Osteoblast (primary cell): ENCODE results near the gene CFAP90. TPM values are rescaled to one million over a fixed set of nuclear protein-coding genes. Genes with fewer than 3 reads are reported as not detected.
A peak's percentile ranks its signal among the peaks of the same experiment; 100 is the strongest.

Experiments
- DNase-seq: peaks from one replicate; pipeline ENCODE4 v3.0.0; 2011; ENCODE audit warnings: low spot score, mixed read lengths; ENCODE audit not compliant: insufficient read length; ENCODE audit errors: missing footprints
- H2AFZ ChIP-seq: 2 replicates; pipeline ENCODE4 v1.6.0; 2011; ENCODE audit warnings: mild to moderate bottlenecking, low read length
- H3K27ac ChIP-seq: 2 replicates; pipeline ENCODE4 v1.5.1; 2011; ENCODE audit warnings: mild to moderate bottlenecking, low read depth, low read length, moderate library complexity
- H3K27me3 ChIP-seq: 2 replicates; pipeline ENCODE4 v1.6.0; 2012; ENCODE audit warnings: mild to moderate bottlenecking, control low read depth, inconsistent platforms, low read length, moderate library complexity; ENCODE audit not compliant: insufficient read depth
- H3K36me3 ChIP-seq: 2 replicates; pipeline ENCODE4 v1.5.1; 2011; ENCODE audit warnings: mild to moderate bottlenecking, low read length, control low read depth, moderate library complexity; ENCODE audit not compliant: insufficient read depth
- H3K4me1 ChIP-seq: 2 replicates; pipeline ENCODE4 v1.5.1; 2011; ENCODE audit warnings: mild to moderate bottlenecking, low read length, control low read depth, moderate library complexity; ENCODE audit not compliant: insufficient read depth
- H3K4me2 ChIP-seq: 2 replicates; pipeline ENCODE4 v1.6.0; 2011; ENCODE audit warnings: mild to moderate bottlenecking, low read length; ENCODE audit not compliant: insufficient read depth
- H3K4me3 ChIP-seq: fragments of 200-600 bp; sonication (generic); 3 replicates; pipeline ENCODE4 v1.5.1; 2012; ENCODE audit warnings: mild to moderate bottlenecking, low read length, inconsistent platforms; ENCODE audit not compliant: insufficient read depth
- H3K79me2 ChIP-seq: 2 replicates; pipeline ENCODE4 v1.6.0; 2012; ENCODE audit warnings: mild to moderate bottlenecking, low read length, control low read depth, inconsistent platforms; ENCODE audit not compliant: insufficient read depth
- H3K9me3 ChIP-seq: 2 replicates; pipeline ENCODE4 v1.5.1; 2011; ENCODE audit warnings: low read depth, low read length, control low read depth
- H4K20me1 ChIP-seq: 2 replicates; pipeline ENCODE4 v1.6.0; 2012; ENCODE audit warnings: mild to moderate bottlenecking, low read length, control low read depth; ENCODE audit not compliant: insufficient read depth
- total RNA-seq: library from RNA; depleted of rRNA; stranded (reverse); fragments of >200 nt; gene quantifications from 2 replicates; pipeline ENCODE4 v1.2.3, GENCODE V29; 2012
- TF ChIP-seq, protein P1 (sequence below): IDR thresholded peaks from 2 replicates; pipeline ENCODE4 v1.5.1; 2011; ENCODE audit warnings: mild to moderate bottlenecking, low read depth, low read length, moderate library complexity; ENCODE audit errors: extremely low read depth

CFAP90 gene
- total RNA-seq, 1 donor, result 1.1 TPM

DNA sequence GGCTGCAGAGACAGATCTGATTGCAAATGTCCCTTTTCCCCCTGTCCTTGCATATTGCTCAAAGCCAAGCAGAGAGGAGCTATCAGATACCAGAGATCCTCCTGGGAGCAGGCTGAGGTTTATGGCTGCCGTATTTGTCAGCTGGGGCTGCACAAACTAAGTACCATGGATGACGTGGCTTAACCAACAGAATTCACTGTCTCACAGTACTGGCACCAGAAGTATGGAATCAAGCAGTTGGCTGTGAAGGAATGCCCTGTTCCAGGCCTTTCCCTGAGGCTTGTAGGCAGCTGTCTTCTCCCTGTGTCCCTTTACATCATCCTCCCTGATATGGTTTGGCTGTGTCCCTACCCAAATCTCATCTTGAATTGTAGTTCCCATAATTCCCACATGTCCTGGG, 2.6 kb downstream of the CFAP90 start:
- DNase-seq, result peak; percentile 85
- Histone ChIP-seq H3K27ac (no peak overlapping the region), H3K4me2 (peak overlapping the region; percentile 49), H3K79me2 (no peaks in the 10 kb centered on the region), H3K4me3 (no peak overlapping the region), H3K9me3 (no peaks in the 10 kb centered on the region), H4K20me1 (no peaks in the 10 kb centered on the region), H3K36me3 (no peaks in the 10 kb centered on the region), H3K4me1 (peaks cover 3% of the 10 kb centered on the region), H3K27me3 (peaks cover 25% of the 10 kb centered on the region), H2AFZ (peak overlapping the region; percentile 49)
- TF ChIP-seq, protein P1, sequence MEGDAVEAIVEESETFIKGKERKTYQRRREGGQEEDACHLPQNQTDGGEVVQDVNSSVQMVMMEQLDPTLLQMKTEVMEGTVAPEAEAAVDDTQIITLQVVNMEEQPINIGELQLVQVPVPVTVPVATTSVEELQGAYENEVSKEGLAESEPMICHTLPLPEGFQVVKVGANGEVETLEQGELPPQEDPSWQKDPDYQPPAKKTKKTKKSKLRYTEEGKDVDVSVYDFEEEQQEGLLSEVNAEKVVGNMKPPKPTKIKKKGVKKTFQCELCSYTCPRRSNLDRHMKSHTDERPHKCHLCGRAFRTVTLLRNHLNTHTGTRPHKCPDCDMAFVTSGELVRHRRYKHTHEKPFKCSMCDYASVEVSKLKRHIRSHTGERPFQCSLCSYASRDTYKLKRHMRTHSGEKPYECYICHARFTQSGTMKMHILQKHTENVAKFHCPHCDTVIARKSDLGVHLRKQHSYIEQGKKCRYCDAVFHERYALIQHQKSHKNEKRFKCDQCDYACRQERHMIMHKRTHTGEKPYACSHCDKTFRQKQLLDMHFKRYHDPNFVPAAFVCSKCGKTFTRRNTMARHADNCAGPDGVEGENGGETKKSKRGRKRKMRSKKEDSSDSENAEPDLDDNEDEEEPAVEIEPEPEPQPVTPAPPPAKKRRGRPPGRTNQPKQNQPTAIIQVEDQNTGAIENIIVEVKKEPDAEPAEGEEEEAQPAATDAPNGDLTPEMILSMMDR, result no peak

DNA sequence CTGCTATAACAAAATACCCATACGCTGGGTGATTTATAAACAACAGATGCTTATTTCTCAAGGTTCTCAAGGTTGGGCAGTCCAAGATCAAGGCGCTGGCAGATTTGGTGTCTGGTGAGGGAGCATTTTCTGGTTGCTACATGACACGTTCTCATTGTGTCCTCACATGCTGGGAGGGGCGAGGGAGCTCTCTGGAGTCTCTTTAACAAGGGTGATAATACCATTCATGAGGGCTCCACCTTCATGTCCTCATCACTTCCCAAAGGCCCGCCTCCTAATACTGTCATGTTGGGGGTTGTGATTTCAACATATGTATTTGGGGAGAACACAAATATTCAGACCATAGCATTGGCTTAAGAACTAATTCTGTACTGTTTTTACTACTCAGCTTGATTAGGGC, 4.6 kb downstream of the CFAP90 start:
- no peak overlapping the region for H2AFZ ChIP-seq
- no peaks in the 10 kb centered on the region for H3K4me1 ChIP-seq
- TF ChIP-seq, protein P1, result no peak
- no peaks in the 10 kb centered on the region for H4K20me1 ChIP-seq
- no peak overlapping the region for H3K4me3 ChIP-seq
- peaks cover 24% of the 10 kb centered on the region for H3K27me3 ChIP-seq
- no peaks in the 10 kb centered on the region for H3K79me2 ChIP-seq
- no peaks in the 10 kb centered on the region for H3K9me3 ChIP-seq
- DNase-seq, result no peak
- H3K4me2 ChIP-seq, result no peak overlapping the region
- no peaks in the 10 kb centered on the region for H3K36me3 ChIP-seq
- H3K27ac ChIP-seq, result no peak overlapping the region

GRCh38 chr5:7845557-7845956, 5.4 kb downstream of the CFAP90 start:
- TF ChIP-seq, protein P1, result no peak

GRCh38 chr5:7844901-7845300, 6.0 kb downstream of the CFAP90 start:
- peaks cover 19% of the 10 kb centered on the region for H3K27me3 ChIP-seq

More at GRCh38 chr5:7845557-7845956, 5.4 kb downstream of the CFAP90 start:
- Histone ChIP-seq H4K20me1 (no peaks in the 10 kb centered on the region), H3K79me2 (no peaks in the 10 kb centered on the region), H2AFZ (no peak overlapping the region), H3K27ac (no peak overlapping the region), H3K4me3 (no peak overlapping the region), H3K27me3 (peaks cover 20% of the 10 kb centered on the region), H3K9me3 (no peaks in the 10 kb centered on the region), H3K4me1 (no peaks in the 10 kb centered on the region), H3K36me3 (no peaks in the 10 kb centered on the region), H3K4me2 (no peak overlapping the region)
- no peak for DNase-seq

More at GRCh38 chr5:7844901-7845300, 6.0 kb downstream of the CFAP90 start:
- H3K79me2 ChIP-seq, result no peaks in the 10 kb centered on the region
- DNase-seq, result no peak
- no peaks in the 10 kb centered on the region for H3K36me3 ChIP-seq
- no peak overlapping the region for H2AFZ ChIP-seq
- no peak overlapping the region for H3K4me2 ChIP-seq
- H3K9me3 ChIP-seq, result no peaks in the 10 kb centered on the region
- no peak overlapping the region for H3K4me3 ChIP-seq
- no peaks in the 10 kb centered on the region for H3K4me1 ChIP-seq
- no peaks in the 10 kb centered on the region for H4K20me1 ChIP-seq
- H3K27ac ChIP-seq, result no peak overlapping the region
- TF ChIP-seq, protein P1, result no peak
